HL-60 (cell line): ENCODE results near the gene GPER1.

ENCODE experiments used
- CTCF ChIP-seq: IDR thresholded peaks from one replicate; pipeline ENCODE4 v1.5.1; 2011; ENCODE audit warnings: low read length, control low read depth, inconsistent platforms; ENCODE audit not compliant: insufficient read depth
- GABPA ChIP-seq: IDR thresholded peaks from 2 replicates; pipeline ENCODE4 v1.6.1; 2012; ENCODE audit warnings: low read depth
- POLR2AphosphoS5 ChIP-seq: IDR thresholded peaks from 2 replicates; pipeline ENCODE4 v1.6.1; 2012; ENCODE audit warnings: low read depth
- SPI1 ChIP-seq: IDR thresholded peaks from 2 replicates; pipeline ENCODE4 v1.6.1; 2012; ENCODE audit warnings: low read depth, mild to moderate bottlenecking, borderline replicate concordance
- TF ChIP-seq, protein P1 (sequence below): IDR thresholded peaks from 2 replicates; pipeline ENCODE4 v1.6.1; 2012; ENCODE audit warnings: low read depth; ENCODE audit not compliant: insufficient replicate concordance

DNA sequence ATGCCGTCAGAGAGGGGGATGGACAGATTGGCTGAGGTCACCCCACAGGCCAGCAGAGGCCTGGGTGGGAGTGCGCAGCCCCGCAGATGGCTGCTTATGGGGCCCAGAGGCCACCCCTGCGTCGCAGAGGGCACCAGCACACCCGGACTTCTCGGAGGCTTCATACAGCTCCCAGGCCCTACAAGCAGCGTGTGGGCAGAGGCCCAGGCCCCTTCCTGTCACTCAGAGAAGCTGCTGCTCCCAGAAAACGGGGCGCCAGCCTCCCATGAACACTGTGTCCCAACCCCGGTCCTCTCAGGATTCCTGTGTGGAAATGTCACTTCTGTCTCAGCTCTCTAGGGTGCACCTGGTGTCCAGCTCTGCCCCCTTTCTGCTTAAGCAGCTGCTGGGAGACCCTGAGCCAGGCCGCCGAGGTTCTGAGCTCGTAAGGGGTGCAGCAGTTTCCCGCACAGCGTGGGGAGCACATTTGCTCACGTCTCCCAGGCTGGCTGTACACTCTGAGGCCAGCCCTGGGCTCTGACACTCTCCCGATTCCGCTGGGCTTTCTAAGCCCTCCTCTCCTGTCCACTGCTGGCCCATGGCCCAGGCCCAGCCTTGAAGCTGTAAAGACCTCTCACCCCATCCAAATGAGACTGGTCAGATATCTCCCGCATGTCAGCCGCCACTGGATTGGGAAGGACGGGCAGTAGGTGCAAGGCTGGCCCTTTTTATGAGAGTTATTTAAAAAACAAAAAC lies 36.8 kb upstream of the GPER1 start:
- TF ChIP-seq CTCF (no peak), POLR2AphosphoS5 (no peak), GABPA (no peak), SPI1 (no peak)
- TF ChIP-seq, protein P1, sequence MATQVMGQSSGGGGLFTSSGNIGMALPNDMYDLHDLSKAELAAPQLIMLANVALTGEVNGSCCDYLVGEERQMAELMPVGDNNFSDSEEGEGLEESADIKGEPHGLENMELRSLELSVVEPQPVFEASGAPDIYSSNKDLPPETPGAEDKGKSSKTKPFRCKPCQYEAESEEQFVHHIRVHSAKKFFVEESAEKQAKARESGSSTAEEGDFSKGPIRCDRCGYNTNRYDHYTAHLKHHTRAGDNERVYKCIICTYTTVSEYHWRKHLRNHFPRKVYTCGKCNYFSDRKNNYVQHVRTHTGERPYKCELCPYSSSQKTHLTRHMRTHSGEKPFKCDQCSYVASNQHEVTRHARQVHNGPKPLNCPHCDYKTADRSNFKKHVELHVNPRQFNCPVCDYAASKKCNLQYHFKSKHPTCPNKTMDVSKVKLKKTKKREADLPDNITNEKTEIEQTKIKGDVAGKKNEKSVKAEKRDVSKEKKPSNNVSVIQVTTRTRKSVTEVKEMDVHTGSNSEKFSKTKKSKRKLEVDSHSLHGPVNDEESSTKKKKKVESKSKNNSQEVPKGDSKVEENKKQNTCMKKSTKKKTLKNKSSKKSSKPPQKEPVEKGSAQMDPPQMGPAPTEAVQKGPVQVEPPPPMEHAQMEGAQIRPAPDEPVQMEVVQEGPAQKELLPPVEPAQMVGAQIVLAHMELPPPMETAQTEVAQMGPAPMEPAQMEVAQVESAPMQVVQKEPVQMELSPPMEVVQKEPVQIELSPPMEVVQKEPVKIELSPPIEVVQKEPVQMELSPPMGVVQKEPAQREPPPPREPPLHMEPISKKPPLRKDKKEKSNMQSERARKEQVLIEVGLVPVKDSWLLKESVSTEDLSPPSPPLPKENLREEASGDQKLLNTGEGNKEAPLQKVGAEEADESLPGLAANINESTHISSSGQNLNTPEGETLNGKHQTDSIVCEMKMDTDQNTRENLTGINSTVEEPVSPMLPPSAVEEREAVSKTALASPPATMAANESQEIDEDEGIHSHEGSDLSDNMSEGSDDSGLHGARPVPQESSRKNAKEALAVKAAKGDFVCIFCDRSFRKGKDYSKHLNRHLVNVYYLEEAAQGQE = no peak
